HEK293 (cell line): Measurements from ENCODE around the gene TNFRSF8.

ENCODE experiments used
- CTCF ChIA-PET: fragments of 350-600 bp; formaldehyde crosslinking; extraction: SDS; loops from one replicate; lab custom pipeline; 2021; ENCODE audit warnings: antibody characterized with exemption; lab: Yijun Ruan, JAX
- POLR2A ChIA-PET: fragments of 300-600 bp; formaldehyde crosslinking; extraction: SDS; loops from one replicate; lab custom pipeline; 2020; ENCODE audit warnings: antibody characterized with exemption, inconsistent platforms; lab: Yijun Ruan, JAX
- H3K27ac ChIP-seq: fragments of 200-500 bp; sonication (Bioruptor generic); 2 replicates; pipeline ENCODE4 v1.5.1; 2014; ENCODE audit warnings: low read depth, low read length, control low read depth, inconsistent platforms; ENCODE audit errors: extremely low read depth
- H3K36me3 ChIP-seq, 2 experiments: fragments of 200-500 bp in 1 of 2; sonication (Bioruptor generic) in 1 of 2; 1 replicate in 1 of 2; 2 replicates in 1 of 2; pipeline ENCODE4 v1.5.1; 2014 to 2017; ENCODE audit warnings: inconsistent platforms in 2 of 2, low read length in 2 of 2; ENCODE audit not compliant: control insufficient read depth in 2 of 2, insufficient read depth in 1 of 2
- H3K4me1 ChIP-seq: fragments of 200-500 bp; sonication (Bioruptor generic); 2 replicates; pipeline ENCODE4 v1.5.1; 2014; ENCODE audit warnings: mild to moderate bottlenecking, low read length, inconsistent platforms; ENCODE audit not compliant: control insufficient read depth, insufficient read depth
- H3K4me3 ChIP-seq: 2 replicates; pipeline ENCODE4 v1.5.1; 2011; ENCODE audit warnings: low read depth, mild to moderate bottlenecking, control low read depth, low read length, moderate library complexity
- H3K9me3 ChIP-seq: fragments of 200-500 bp; sonication (Bioruptor generic); 2 replicates; pipeline ENCODE4 v1.5.1; 2014; ENCODE audit warnings: low read depth, low read length, inconsistent platforms; ENCODE audit not compliant: control insufficient read depth, insufficient read depth
- GLIS1 ChIP-seq: fragments of 450-650 bp; formaldehyde crosslinking; IDR thresholded peaks from 2 replicates; pipeline ENCODE4 v1.5.1; 2016; ENCODE audit warnings: missing biosample characterization, missing genetic modification characterization
- HOXC10 ChIP-seq: sonication (generic); formaldehyde crosslinking; IDR thresholded peaks from 2 replicates; pipeline ENCODE4 v1.8.1; 2023; ENCODE audit warnings: mild to moderate bottlenecking, missing genetic modification reagents
- PRDM2 ChIP-seq: fragments of 450-650 bp; formaldehyde crosslinking; IDR thresholded peaks from 2 replicates; pipeline ENCODE4 v1.5.1; 2016; ENCODE audit warnings: missing biosample characterization, missing genetic modification characterization, borderline replicate concordance
- SETDB1 ChIP-seq: IDR thresholded peaks from one replicate; pipeline ENCODE4 v1.6.1; 2017; ENCODE audit warnings: mild to moderate bottlenecking, low read length, moderate library complexity, mixed read lengths; ENCODE audit not compliant: insufficient read length
- ZBTB44 ChIP-seq: fragments of 450-650 bp; IDR thresholded peaks from 2 replicates; pipeline ENCODE4 v1.5.1; 2018; ENCODE audit warnings: missing biosample characterization, mild to moderate bottlenecking, missing genetic modification characterization
- ZFHX2 ChIP-seq: fragments of 450-650 bp; formaldehyde crosslinking; conservative IDR thresholded peaks from 2 replicates; pipeline ENCODE4 v1.5.1; 2016; ENCODE audit warnings: missing biosample characterization, missing genetic modification characterization
- ZNF114 ChIP-seq: fragments of 450-650 bp; formaldehyde crosslinking; IDR thresholded peaks from 2 replicates; pipeline ENCODE4 v1.5.0; 2017; ENCODE audit warnings: missing biosample characterization, missing genetic modification characterization
- ZNF211 ChIP-seq: fragments of 450-650 bp; formaldehyde crosslinking; IDR thresholded peaks from 2 replicates; pipeline ENCODE4 v1.5.1; 2016; ENCODE audit warnings: low read depth, missing biosample characterization, missing genetic modification characterization
- ZNF214 ChIP-seq: fragments of 450-650 bp; formaldehyde crosslinking; IDR thresholded peaks from 2 replicates; pipeline ENCODE4 v1.5.1; 2017; ENCODE audit warnings: missing biosample characterization, mild to moderate bottlenecking, missing genetic modification characterization, borderline replicate concordance
- ZNF223 ChIP-seq: fragments of 450-650 bp; formaldehyde crosslinking; IDR thresholded peaks from 2 replicates; pipeline ENCODE4 v1.5.1; 2016; ENCODE audit warnings: missing biosample characterization, missing genetic modification characterization
- ZNF48 ChIP-seq: fragments of 450-650 bp; formaldehyde crosslinking; IDR thresholded peaks from 2 replicates; pipeline ENCODE4 v1.5.1; 2016; ENCODE audit warnings: missing biosample characterization, missing genetic modification characterization
- ZNF521 ChIP-seq: fragments of 450-650 bp; formaldehyde crosslinking; IDR thresholded peaks from 2 replicates; pipeline ENCODE4 v1.5.1; 2017; ENCODE audit warnings: missing biosample characterization, mild to moderate bottlenecking, missing genetic modification characterization
- ZNF560 ChIP-seq: fragments of 450-650 bp; formaldehyde crosslinking; IDR thresholded peaks from 2 replicates; pipeline ENCODE4 v1.5.1; 2017; ENCODE audit warnings: missing biosample characterization, missing genetic modification characterization, borderline replicate concordance
- ZNF621 ChIP-seq: fragments of 450-650 bp; formaldehyde crosslinking; IDR thresholded peaks from 2 replicates; pipeline ENCODE4 v1.5.1; 2017; ENCODE audit warnings: missing biosample characterization, missing genetic modification characterization
- ZNF645 ChIP-seq: fragments of 450-650 bp; formaldehyde crosslinking; IDR thresholded peaks from 2 replicates; pipeline ENCODE4; 2016; ENCODE audit warnings: missing biosample characterization, missing genetic modification characterization
- ZNF658 ChIP-seq: fragments of 450-650 bp; formaldehyde crosslinking; IDR thresholded peaks from 2 replicates; pipeline ENCODE4; 2016; ENCODE audit warnings: missing biosample characterization, missing genetic modification characterization
- ZNF76 ChIP-seq: fragments of 450-650 bp; formaldehyde crosslinking; IDR thresholded peaks from 2 replicates; pipeline ENCODE4; 2016; ENCODE audit warnings: low read depth, missing biosample characterization, missing genetic modification characterization, borderline replicate concordance
- ZSCAN30 ChIP-seq: fragments of 450-650 bp; IDR thresholded peaks from 2 replicates; pipeline ENCODE4 v1.5.1; 2018; ENCODE audit warnings: missing biosample characterization, mild to moderate bottlenecking, missing genetic modification characterization, moderate library complexity

TNFRSF8 gene

GRCh38 chr1:12148958-12149790, 86.1 kb downstream of the TNFRSF8 start:
- Histone ChIP-seq H3K27ac (no peak overlapping the region), H3K4me1 (no peaks in the 10 kb centered on the region), H3K9me3 (no peaks in the 10 kb centered on the region), H3K36me3 (no peaks in the 10 kb centered on the region), H3K4me3 (no peak overlapping the region)
- ChIA-PET POLR2A (interaction anchor here (0.5 to 1.7 kb wide), 2 partner anchors 13 to 41 kb away, joined by 4 to 10 read pairs; no protein-coding TSS in a partner anchor), CTCF (interaction anchor here (0.7 to 4.5 kb wide), 4 partner anchors 13 to 147 kb away, joined by 3 to 29 read pairs (median 3); no protein-coding TSS in a partner anchor)
- TF ChIP-seq ZNF521 (tag by site-specific recombination): no peak
- TF ChIP-seq ZNF48 (tag by site-specific recombination): no peak
- no peak for TF ChIP-seq ZNF658
- no peak for TF ChIP-seq ZNF211 (tag by site-specific recombination)
- TF ChIP-seq ZSCAN30: no peak
- no peak for TF ChIP-seq ZNF76 (tag by site-specific recombination)
- TF ChIP-seq ZNF560 (tag by site-specific recombination): no peak
- no peak for TF ChIP-seq ZNF114 (tag by site-specific recombination)
- TF ChIP-seq ZNF214 (tag by site-specific recombination): no peak
- TF ChIP-seq ZFHX2 (tag by site-specific recombination): no peak
- no peak for TF ChIP-seq GLIS1 (tag by site-specific recombination)
- no peak for TF ChIP-seq HOXC10
- no peak for TF ChIP-seq PRDM2
- TF ChIP-seq ZNF223 (tag by site-specific recombination): no peak
- no peak for TF ChIP-seq ZNF645 (tag by site-specific recombination)

- no peak overlapping the region for H3K4me3 ChIP-seq
- CTCF ChIA-PET: interaction anchor here (0.6 to 4.5 kb wide), 4 partner anchors 12 to 129 kb away, joined by 3 to 29 read pairs (median 3); no protein-coding TSS in a partner anchor
- no peak overlapping the region for H3K27ac ChIP-seq
- no peaks in the 10 kb centered on the region for H3K36me3 ChIP-seq
- H3K4me1 ChIP-seq: no peaks in the 10 kb centered on the region
- TF ChIP-seq SETDB1 (peak; percentile 46), ZBTB44 (tag by site-specific recombination) (no peak), ZNF621 (tag by site-specific recombination) (no peak)
- TF ChIP-seq, all 188 proteins: peak for 1
- no peaks in the 10 kb centered on the region for H3K9me3 ChIP-seq
- POLR2A ChIA-PET: interaction anchor here (0.5 kb wide), 1 partner anchor 40 kb away, joined by 10 read pairs; no protein-coding TSS in a partner anchor
These were observed 86.7 kb downstream of the TNFRSF8 start for GRCh38 chr1:12149791-12150175.
